Measurements from ENCODE around the gene TEX19.
A peak's percentile ranks its signal among the peaks of the same experiment; 100 is the strongest.

TEX19 gene

GRCh38 chr17:82333279-82334171, 25.5 kb upstream of the TEX19 start, which contains the start of gene SECTM1:
TSS of gene SECTM1 (minus strand) at chr17:82333766. CDS start at chr17:82327240, 6,526 bp downstream.
- DNase-seq (ENCODE audit: low read depth): no peak
- H3K4me3 ChIP-seq (ENCODE audit: low read depth, low read length): no peak within 1 kb of the TSS
- TF ChIP-seq CTCF (IDR thresholded peaks at IDR 0.05; ENCODE audit: insufficient read depth, low read depth, low read length, missing control alignments): no peak

DNA sequence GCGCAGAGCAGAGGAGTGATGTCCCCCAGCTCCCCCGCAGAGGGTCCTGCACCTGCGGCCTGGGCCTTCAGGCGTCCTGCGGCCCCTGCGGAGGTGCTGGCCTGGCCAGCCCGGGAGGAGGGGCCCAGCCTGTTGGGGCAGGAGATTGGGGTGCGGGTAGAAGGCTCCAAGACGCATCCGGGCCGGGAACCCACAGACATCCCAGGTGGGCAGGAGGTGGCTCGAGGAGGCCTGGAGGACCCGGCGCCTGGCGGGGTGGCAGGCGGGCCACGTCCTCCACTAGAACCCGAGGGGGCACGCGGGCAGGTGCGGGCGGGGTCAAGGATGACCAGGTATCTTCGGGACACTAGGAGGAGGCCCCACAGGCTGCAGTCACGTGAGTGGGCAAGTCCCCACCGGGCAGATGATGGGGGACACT, 24.8 kb upstream of the TEX19 start:
- DNase-seq (ENCODE audit: low read depth): no peak
- no peak for TF ChIP-seq CTCF (IDR thresholded peaks at IDR 0.05; ENCODE audit: insufficient read depth, low read depth, low read length, missing control alignments)
- no peak overlapping the region for H3K4me3 ChIP-seq (ENCODE audit: low read depth, low read length)

GRCh38 chr17:82334622-82335394, 24.2 kb upstream of the TEX19 start:
- no peak for TF ChIP-seq CTCF (IDR thresholded peaks at IDR 0.05; ENCODE audit: insufficient read depth, low read depth, low read length, missing control alignments)
- H3K4me3 ChIP-seq (ENCODE audit: low read depth, low read length): peak overlapping the region; percentile 5
- DNase-seq (ENCODE audit: low read depth): no peak

DNA sequence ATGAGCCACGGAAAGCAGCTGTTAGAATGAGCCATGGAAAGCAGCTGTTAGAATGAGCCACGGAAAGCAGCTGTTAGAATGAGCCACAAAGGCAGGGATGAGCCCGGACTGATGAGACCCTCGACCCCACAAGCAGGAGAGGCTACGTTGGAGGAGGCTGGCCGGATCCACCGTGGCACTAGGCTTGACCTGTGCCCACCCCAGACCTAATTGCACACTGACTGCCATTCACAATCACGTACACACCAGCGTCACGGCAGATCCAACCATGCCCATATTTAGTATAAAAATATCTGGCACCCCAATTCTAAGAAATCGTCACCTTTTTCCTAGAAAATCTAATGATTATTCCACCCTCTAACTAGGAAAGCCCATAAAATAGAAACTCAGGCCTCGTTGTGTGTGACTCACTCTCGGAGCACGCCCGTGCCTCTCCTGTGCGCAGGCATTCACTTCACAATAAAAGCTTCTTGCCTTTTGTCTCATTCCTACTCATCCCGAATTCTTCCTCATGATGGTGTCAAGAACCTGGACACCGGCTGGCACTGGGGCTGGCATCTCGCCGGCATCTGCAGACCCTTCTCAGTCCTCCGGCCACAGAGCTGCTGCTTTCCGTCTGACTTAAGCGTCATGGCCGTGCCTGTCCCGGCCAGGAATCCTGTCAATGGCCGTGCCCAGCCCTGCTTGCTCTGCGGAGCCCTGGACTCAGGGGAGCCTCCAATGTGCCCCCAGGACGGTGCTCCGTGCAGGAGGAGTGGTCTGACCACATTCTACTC, 20.0 kb upstream of the TEX19 start:
- no peak for DNase-seq (ENCODE audit: low read depth)

GRCh38 chr17:82339634-82340580, 19.1 kb upstream of the TEX19 start:
- TF ChIP-seq CTCF (IDR thresholded peaks at IDR 0.05; ENCODE audit: insufficient read depth, low read depth, low read length, missing control alignments): no peak
- DNase-seq (ENCODE audit: low read depth): no peak
- no peak overlapping the region for H3K4me3 ChIP-seq (ENCODE audit: low read depth, low read length)

More for the DNA sequence above, 20.0 kb upstream of the TEX19 start:
- H3K4me3 ChIP-seq (ENCODE audit: low read depth, low read length): no peak overlapping the region
- no peak for TF ChIP-seq CTCF (IDR thresholded peaks at IDR 0.05; ENCODE audit: insufficient read depth, low read depth, low read length, missing control alignments)
